GM21526 (cell line): ENCODE results near the gene MED13L.

Experiments used
- ATAC-seq: cut with Tn5 transposase; IDR thresholded peaks from one replicate; pipeline ENCODE4 v1.9.1; 2021; ENCODE audit warnings: moderate library complexity; ENCODE audit not compliant: unreplicated experiment, low FRiP score

The MED13L gene

DNA sequence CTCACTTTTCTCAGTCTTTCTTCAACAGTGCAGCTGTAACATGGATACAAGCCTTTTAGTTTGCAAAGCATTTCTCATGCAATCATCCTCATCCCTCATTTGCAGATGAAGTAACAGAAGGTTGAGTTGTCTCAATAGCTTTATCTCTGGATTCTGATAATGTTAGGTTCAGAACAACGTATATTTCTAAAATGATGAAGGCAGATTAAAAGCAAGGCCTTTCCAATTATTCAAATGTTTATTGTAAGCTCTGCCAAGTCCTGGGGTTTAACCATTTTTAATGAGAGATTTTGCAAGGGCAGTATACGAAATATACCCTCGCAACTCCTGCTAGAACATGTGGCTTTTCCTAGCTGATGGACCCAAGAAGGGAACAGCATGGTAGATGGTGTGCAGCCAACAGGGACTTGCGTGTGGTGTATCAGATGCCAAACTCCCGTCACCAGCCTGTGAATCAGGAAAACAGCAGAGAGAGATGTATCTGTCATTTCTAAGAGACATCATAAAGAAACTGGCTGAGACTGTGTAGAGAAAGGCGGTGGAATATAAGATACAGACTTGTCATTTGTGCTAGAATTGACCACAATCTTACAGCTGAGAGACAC, 319.7 kb downstream of the MED13L start:
- ATAC-seq: no peak

DNA sequence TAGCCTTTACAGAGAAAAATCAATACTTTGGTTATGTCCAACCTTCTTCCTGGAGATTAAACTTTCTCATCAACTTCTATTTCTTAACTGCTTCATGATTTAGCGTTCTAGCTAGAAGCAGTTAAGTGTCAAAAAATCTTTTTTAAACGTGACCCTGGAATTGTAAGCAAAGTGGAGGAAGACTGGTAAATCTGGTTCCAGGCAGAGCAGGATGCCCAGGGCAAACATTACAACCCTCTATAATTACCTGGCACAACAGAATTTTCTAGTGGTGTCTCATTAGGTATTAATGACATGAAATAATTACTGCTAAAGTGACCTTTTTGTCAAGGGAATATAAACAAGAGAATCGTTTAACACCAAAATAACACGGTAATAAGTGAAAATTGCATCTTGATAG, 320.8 kb downstream of the MED13L start:
- ATAC-seq: no peak

DNA sequence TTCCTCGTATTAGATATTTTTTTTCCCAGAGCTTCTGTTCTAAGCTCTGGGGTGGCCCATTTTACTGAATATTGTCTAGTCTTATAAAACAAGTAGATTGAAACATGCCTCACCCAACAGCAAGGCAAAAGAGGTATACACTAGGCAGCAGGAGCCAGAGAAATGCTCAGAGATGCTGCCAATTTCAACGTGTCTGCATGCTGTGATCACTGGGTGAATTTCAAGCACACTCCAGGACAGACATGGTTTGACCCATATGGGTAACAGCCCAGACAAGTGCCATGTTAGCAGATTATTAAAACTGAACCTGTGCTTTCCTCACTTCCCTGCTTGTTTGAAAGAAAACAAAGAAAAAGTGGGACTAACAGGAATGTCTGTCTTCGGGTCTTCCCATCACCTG, 321.3 kb downstream of the MED13L start:
- no peak for ATAC-seq

DNA sequence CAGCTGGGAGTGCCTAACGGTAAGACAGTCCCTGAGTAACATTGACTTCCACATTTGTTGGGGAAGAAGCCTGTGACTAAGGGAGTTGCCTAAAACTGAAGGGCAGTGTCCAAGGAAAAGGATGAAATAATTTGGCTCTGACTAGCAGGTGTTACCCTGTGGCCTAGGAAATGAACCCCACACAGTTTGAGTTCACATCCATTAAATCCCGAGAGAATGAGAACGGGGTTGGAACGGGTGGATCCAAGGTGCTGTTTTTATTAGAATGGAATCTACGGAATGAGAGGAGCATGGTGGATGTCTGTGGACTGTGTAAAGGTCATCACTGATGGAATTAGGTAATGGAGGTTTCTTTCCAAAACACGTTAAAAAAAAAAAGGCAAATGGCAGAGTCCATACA, 324.0 kb downstream of the MED13L start:
- no peak for ATAC-seq

DNA sequence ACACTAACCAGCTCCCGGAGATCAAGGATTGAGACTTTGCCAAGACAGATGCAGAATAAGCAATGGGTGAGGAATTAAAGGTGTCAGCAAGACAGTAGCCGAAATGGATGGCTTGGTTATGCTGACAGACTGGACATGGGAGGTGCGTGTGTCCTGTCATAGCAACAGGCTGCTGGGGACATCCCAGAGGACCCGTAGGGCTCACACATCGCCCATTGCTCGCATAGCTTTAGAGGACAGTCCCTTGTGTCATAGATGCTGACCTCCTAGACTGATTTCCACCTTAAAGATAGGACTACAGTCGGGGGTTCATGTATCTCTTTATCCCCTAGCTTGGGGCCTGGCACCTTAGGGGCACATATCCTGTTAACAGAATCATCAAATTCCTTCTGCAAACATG, 324.5 kb downstream of the MED13L start:
- ATAC-seq: no peak

DNA sequence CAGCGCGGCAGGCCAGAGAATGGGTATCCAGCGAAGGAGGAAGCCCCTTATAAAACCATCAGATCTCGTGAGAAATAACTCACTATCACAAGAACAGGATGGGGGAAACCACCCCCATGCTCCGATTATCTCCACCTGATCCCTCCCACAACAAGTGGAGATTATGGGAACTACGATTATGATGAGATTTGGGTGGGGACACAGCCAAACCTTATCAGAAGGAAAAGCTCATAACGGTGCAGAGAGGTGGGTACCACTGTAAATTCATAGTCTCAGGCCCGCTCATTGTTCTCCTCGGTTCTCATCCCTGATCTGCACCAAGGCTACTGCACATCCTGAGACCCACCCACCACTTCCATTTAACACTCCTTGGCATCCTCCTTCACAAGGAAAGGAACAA, 326.5 kb downstream of the MED13L start:
- ATAC-seq: no peak

DNA sequence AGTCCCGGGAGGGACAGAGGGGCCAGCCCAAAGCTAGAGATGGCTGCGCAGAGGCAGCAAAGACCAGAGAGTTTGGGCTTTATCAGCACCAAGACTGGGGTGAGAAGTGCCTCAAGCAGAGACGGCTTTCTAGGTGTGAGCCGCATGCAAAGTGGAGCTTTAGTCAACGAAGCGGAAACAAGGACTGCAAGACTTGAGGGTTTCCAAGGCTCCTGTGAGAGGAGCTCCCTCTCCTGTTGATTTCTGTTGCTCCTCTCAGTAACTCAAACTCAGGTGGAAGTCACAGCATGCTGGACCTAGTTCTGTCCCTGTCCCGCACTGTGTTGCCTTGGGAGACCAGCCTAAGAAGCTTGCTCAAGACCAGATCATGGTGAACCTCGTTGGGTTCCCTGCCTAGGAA, 327.8 kb downstream of the MED13L start:
- no peak for ATAC-seq

DNA sequence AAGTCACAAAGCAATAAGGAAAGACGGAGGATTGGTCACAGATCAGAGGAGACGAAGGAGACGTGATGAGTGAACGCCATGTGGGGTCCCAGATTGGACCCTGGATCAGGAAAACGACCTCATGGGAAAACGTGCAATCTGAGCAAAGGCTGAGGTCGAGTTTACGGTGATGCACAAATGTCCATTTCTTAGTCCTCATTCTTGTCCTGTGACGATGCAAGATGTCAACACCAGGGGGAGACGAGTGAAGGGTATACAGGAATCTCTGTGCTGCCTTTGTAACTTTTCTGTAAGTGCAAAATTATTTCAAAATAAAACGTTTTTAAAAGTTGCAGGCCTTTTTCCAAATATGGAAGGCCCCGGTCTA, 329.8 kb downstream of the MED13L start:
- ATAC-seq: no peak

DNA sequence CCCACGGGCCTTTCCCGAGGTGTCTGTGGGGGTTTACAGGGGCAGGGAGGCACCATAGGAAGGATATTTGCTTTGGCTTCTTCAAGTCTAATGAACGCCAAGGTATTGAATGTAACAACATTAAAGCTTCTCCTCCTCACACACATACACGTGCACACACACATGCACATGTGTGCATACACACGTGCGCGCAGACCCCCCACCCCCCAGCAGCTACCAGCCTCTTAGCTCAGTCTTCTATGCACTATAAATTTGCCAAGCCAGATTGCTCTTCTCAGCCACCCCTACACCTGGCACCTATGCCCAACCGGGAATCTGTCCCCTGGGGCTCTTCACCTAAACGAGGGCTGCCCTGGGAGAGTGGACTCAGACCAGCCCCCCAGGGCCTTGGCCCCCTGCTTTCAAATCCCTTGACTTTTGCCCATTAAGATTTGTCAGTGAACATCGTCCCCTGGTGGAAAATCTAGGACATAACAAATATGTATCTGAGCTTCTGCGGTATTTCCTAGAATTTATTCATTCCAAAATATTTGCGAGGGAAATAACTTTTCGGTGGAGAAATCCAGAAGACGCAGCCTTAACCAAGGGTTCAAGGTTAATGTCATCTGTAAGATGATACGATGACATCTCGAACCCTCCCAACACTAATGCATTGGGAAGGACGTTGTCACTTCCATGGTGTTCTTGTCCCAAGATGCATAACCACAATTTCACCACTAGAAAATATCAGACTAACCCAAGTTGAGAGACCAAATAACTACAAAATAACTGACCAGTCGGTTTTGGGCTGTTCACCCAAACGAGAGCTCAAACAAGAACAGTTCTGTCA, 330.4 kb downstream of the MED13L start:
- ATAC-seq: no peak

DNA sequence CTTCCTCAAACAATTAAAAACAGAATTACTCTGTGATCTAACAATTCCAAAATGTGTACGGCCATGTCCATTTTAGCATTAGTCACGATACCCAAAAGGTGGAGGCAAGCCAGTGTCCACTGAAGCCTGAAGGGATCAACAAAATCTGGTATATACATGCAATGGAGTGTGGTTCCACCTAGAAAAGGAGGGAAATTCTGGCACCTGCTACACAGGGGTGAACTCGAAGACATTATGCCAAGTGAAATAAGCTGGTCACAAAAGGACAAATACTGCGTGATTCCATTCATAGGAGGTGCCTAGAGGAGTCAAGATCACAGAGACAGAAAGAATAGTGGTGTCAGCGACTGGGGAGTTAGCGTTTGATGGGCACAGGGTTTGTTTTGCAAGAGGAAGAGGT, 331.4 kb downstream of the MED13L start:
- no peak for ATAC-seq

DNA sequence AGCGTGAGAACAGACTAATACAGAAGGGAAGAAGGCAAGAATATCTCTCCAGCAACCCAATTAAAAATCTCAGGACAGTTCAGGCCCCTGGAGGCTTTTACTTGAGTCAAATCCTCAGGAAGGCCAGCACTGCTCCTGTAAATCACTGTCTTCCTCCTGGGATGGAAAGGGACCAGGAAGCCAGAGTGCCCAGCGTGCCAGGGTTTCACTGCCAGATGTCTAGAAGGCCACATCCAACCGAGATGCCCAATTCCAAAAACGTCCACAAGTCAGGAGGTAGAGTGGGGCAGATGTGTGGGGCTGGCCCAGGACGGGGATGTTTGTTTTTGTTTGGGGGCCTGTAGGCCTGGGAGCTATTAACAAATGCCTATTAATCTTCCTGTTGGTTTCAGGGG, 332.0 kb downstream of the MED13L start:
- no peak for ATAC-seq

DNA sequence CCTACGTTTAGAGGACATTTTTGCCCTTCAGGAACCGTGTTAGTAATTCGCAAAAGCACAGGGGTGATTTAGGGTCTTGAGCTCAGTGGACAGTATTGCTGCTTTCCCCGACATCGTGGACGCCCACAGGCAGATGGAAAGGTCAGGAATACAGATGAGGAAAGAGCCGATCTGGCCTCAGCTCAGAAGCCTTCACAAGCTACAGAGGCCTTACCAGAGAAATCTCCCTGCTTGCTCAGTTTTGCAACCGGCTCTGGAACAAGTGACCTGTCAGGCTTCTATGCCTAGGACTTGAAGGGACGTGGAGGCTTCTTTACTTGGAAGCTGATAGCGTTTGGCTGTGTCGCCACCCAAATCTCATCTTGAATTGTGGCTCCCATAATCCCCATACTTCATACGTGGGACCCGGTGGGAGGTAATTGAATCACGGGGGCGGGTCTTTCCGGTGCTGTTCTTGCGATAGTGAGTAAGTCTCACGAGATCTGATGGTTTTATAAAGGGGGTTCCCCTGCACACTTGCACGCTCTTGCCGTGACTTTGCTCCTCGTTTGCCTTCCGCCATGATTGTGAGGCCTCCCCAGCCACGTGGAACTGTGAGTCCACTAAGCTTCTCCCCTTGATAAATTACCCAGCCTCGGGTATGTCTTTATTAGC, 332.5 kb downstream of the MED13L start:
- no peak for ATAC-seq

DNA sequence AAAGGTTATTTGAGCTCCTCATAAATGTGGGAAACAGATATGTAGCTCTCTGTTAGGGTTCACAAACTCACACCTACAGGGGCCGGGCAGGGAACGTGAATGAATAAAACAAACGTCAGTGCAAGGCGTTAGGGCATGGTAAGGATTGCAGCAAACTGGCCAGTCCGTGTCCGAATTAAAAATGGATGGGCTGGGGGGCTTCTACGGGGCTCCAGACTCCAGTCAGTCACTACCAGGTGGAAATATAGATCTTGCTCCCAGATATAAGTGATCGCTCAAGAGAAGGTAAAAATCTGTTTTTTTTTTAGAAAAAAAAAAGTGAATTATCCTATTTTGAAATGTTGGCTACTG, 333.1 kb downstream of the MED13L start:
- ATAC-seq: no peak

DNA sequence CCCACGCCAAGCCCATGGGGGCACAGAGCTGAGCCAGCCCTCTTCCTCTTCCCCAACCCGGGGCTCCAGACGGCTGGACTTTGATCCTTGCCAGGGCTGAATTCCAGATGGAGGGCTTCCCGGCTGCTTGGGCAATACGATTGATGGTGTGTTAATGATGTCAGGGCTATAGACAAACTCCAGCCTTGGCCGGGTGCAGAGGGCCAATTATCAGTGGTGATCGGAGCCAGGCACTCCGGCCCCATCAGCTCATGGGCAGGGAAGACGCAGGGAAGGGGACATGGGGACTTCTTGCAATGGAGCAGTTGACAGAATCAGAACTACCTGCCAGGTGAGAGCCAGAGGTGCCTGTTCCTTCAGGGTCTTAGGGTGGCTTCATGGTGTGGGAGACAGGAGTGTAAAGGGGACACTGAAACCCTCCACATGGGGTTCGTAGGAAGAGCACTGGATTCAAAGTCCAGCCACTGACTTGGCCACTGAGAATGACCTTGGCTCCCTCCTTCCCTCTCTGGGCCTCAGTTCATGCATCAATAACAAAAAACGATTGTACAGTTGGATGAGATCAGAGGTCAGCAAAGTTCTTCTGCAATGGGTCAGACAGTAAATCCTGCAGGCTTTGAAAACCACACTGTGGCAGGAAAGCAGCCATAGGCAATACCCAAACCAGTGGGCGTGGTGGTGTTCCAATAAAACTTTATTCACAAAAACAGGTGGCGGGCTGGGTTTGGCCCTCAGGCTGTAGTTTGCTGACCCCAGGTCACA, 333.7 kb downstream of the MED13L start:
- ATAC-seq: no peak

DNA sequence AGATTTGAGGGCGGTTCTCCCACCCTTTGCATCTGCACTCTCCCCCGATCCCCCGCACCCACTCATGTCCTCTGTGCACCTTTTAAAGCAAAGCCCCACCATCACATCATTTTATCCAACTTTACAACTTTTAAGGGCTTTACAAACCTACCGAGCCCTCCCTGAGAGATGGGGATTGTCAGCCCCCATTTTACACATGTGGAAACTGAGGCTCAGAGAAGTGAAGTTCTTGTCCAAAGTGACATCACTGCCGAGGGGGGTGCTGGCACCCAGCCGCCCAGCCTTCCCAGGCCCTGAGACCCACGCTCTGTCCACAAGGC, 334.2 kb downstream of the MED13L start:
- ATAC-seq: no peak

DNA sequence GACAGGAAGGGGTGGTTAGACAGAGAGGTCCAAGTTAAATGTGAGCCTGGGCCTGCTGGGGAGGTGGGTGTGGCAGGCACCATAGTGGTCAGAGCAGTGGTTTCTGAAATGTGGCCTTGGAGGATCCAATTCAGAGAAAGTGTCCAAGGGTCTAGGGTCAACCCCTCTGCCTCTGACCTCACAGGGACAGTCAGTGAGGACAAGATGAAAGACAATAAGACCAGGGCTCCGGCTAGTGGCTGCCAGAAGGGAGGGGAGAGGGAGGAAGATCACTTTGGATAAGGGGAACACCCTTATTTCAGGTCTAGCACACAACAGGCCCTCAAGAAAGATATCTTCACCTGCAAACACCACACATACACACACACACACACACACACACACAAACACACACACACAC, 335.1 kb downstream of the MED13L start:
- no peak for ATAC-seq

DNA sequence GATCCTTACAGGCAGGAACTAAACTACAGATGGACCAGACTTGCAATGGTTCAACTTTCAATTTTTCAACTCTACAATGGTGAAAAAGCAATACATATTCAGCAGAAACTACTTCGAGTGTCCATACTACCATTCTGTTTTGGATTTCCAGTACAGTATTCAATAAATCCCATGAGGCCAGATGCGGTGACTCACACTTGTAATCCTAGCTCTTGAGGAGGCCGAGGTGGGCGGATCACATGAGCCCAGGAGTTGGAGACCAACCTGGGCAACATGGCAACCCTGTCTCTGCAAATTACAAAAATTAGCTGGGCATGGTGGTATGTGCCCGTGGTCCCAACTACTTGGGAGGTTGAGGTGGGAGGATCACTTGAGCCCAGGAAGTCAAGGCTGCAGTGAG, 336.1 kb downstream of the MED13L start:
- no peak for ATAC-seq

DNA sequence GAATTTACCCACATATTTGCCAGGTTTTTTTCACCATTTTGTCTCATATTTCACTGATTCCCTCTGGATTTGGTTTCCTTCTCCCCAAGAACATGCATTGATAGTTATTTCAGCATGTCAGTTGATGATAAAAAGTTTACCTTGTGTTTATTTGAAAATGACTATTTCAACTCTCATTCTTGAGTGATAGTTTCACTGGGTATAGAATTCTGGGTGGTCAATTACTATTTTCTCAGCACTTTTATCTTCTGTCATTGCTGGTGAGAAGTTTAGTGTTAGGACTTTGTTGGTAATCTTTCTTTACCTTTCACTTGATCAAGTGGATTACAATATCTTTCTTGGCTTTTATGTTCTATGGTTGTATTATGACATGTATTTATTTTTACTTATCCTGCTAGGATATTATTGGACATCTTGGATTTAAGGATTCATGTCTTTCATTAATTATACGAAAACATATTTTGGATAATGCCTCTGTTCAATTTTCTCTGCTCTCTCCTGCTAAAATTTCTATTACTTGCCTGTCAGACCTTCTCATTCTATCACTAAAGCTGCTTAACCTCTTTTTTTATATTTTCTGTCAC, 338.6 kb downstream of the MED13L start:
- ATAC-seq: no peak

DNA sequence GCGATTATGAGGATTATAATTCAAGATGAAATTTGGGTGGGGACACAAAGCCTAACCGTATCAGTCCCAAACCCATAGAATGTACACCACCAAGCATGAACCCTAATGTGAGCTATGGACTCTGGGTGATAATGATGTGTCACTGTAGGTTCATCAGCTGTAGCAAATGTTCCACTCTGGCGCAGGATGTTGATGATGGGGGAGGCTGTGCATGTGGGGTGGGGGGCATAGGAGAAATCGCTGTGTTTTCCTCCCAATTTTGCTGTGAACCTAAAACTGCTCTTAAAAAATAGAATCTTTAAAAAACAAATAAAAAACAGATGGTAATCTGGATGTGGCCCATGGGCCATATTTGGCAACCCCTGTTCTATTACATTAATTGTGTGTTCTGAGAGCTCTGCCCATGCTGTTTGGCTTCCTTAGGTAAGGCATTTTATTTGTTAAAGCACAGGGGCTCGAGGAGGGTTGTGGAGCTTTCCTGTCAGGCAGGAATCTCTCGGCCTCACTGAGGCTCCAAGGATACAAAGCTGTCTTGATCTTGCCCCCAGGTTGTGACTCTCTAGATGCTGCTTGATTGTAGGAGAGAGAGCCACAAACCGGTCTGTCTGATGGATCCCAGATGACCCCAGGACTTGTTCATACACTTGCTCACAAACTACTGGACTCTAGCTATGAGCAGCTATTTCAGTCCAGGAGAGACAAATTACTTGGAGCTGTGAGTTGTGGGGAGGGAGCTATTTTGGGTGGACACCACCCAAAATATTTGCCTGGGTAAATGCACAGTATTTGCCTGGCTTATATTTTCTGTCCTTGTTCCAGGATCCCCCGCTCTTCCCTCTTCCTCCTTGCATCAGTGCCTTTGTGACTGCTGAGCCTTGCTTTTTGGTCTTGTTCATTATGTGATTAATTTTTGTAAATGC, 340.2 kb downstream of the MED13L start:
- no peak for ATAC-seq

DNA sequence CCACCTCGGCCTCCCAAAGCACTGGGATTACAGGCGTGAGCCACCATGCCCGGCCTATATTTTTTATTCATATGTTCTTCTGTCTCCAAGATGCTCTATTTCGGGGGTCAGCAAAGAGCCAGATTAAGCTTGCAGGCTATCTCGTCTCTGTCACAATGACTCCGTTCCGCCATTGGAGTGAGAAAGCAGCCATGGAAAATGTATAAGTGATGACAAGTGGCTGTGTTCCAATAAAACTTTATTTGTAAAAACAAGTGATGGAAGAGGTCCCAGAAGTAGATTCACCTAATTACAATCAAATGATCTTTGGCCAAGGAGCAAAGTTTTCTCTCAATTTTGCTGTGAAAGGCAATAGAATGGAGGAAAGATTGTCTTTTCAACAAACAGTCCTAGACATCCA, 342.6 kb downstream of the MED13L start:
- ATAC-seq: no peak
